ENCODE data around the gene SLC25A22.

SLC25A22 gene

GRCh38 chr11:788953-789940 is 8.8 kb downstream of the SLC25A22 start:
- ATAC-seq = no peak

GRCh38 chr11:788009-788640 is 10.0 kb downstream of the SLC25A22 start:
- ATAC-seq = no peak

- ATAC-seq = no peak
These were observed 10.9 kb downstream of the SLC25A22 start for GRCh38 chr11:787084-787675.

GRCh38 chr11:786235-787083 is 11.6 kb downstream of the SLC25A22 start:
- ATAC-seq = no peak

- ATAC-seq = peak in 1 of 2 donors; percentile 74
These were observed 14.5 kb downstream of the SLC25A22 start for GRCh38 chr11:783581-784015.

- no peak for ATAC-seq
These were observed 15.6 kb downstream of the SLC25A22 start for GRCh38 chr11:782264-783174.

GRCh38 chr11:779955-780532 is 18.0 kb downstream of the SLC25A22 start:
- ATAC-seq = no peak

- ATAC-seq = no peak
These were observed 18.8 kb downstream of the SLC25A22 start for GRCh38 chr11:778976-779954.

- peak; percentile 84 to 86 for ATAC-seq
These were observed 20.5 kb downstream of the SLC25A22 start, which contains the start of gene GATD1 for GRCh38 chr11:777288-778255. GATD1 (minus strand) TSS chr11:777487; CDS start chr11:777462, 25 bp downstream.

- peak; percentile 41 to 55 for ATAC-seq
These were observed 21.4 kb downstream of the SLC25A22 start for GRCh38 chr11:776561-777287.

- no peak for ATAC-seq
These were observed 21.9 kb downstream of the SLC25A22 start for GRCh38 chr11:776263-776560.

- ATAC-seq = no peak
These were observed 23.0 kb downstream of the SLC25A22 start for GRCh38 chr11:774873-775592.

- ATAC-seq = no peak
These were observed 24.3 kb downstream of the SLC25A22 start for GRCh38 chr11:773830-774229.

GRCh38 chr11:773425-773824 is 24.7 kb downstream of the SLC25A22 start:
- ATAC-seq = no peak

GRCh38 chr11:772429-773390 is 25.4 kb downstream of the SLC25A22 start:
- no peak for ATAC-seq
